ENCODE measurements around the gene LYPD1.

The LYPD1 gene

GRCh38 chr2:132595186-132595585 lies 74.8 kb downstream of the LYPD1 start:
- no peak for DNase-seq (ENCODE audit: low spot score)

All from pons (tissue), 1 donor.